ENCODE data around the gene CIAPIN1. TPM values are rescaled to one million over a fixed set of nuclear protein-coding genes. Genes with fewer than 3 reads are reported as not detected.

Gene CIAPIN1
- total RNA-seq, 1 experiment from 2014 or later: 82.8 TPM

GRCh38 chr16:57427824-57428223 lies 19.4 kb downstream of the CIAPIN1 start:
- Histone ChIP-seq H3K9me3 (ENCODE audit: control insufficient read depth, low read depth, low read length) (no peaks in the 10 kb centered on the region), H3K23ac (ENCODE audit: insufficient read length, low read depth, low read length) (no peak overlapping the region), H3K4me2 (ENCODE audit: insufficient read depth, insufficient read length, low read length) (no peak overlapping the region), H2BK20ac (ENCODE audit: low read depth, low read length, poor library complexity, severe bottlenecking) (no peak overlapping the region), H4K5ac (ENCODE audit: insufficient read length, low read depth, low read length) (no peak overlapping the region), H3K9ac (ENCODE audit: extremely low read depth, insufficient read length, low read length) (no peak overlapping the region), H3T11ph (ENCODE audit: low read length) (no peak overlapping the region), H2AFZ (ENCODE audit: low read length) (no peak overlapping the region), H3K27me3 (ENCODE audit: insufficient read depth, low read length) (no peaks in the 10 kb centered on the region), H3K56ac (ENCODE audit: insufficient read length, low read depth, low read length) (no peak overlapping the region), H3K79me2 (ENCODE audit: insufficient read depth, low read length) (no peaks in the 10 kb centered on the region), H2BK15ac (ENCODE audit: low read depth, low read length) (no peak overlapping the region), H2BK5ac (ENCODE audit: insufficient read length, low read length) (no peak overlapping the region), H4K91ac (ENCODE audit: insufficient read length, low read depth, low read length) (no peak overlapping the region), H3K4ac (ENCODE audit: low read depth, low read length) (no peak overlapping the region), H3K4me1 (ENCODE audit: insufficient read depth, low read length) (no peaks in the 10 kb centered on the region), H3K23me2 (ENCODE audit: insufficient read length, low read depth, low read length, poor library complexity, severe bottlenecking) (no peaks in the 10 kb centered on the region), H3K79me1 (ENCODE audit: insufficient read depth, low read depth, low read length, poor library complexity, severe bottlenecking) (no peaks in the 10 kb centered on the region), H3K27ac (ENCODE audit: insufficient read length, low read depth, low read length) (no peak overlapping the region), H3K18ac (ENCODE audit: insufficient read length, low read depth, low read length) (no peak overlapping the region), H2BK120ac (ENCODE audit: low read depth, low read length, poor library complexity, severe bottlenecking) (no peak overlapping the region), H2AK5ac (ENCODE audit: insufficient read length, low read length) (no peak overlapping the region), H4K8ac (replicated peaks; ENCODE audit: insufficient read length, low read depth, low read length) (no peak overlapping the region), H2BK12ac (ENCODE audit: insufficient read length, low read depth, low read length) (no peak overlapping the region), H3K14ac (ENCODE audit: insufficient read depth, low read length) (no peak overlapping the region), H4K20me1 (ENCODE audit: control insufficient read depth, insufficient read depth, insufficient read length) (no peaks in the 10 kb centered on the region)
- Mint-ChIP-seq H3K27me3 (ENCODE audit: low read depth) (no peaks in the 10 kb centered on the region), H3K4me1 (no peaks in the 10 kb centered on the region), H3K27ac (no peak overlapping the region), H3K4me3 (no peak overlapping the region), H3K36me3 (ENCODE audit: insufficient read depth in 1 of 3, low read depth in 3 of 3) (peaks cover 29 to 50% (median 50%) of the 10 kb centered on the region in 3 experiments), H3K9me3 (no peaks in the 10 kb centered on the region)
- no peak for TF ChIP-seq CTCF (conservative IDR thresholded peaks at IDR 0.05)
- DNase-seq: no peak

All from H9 (cell line).